Middle frontal gyrus (tissue), 1 donor: ENCODE measurements around the gene KRTAP9-7.
"Not testable (repeated sequence)": the region's sequence is repeated elsewhere in the genome, so short reads cannot be mapped to it uniquely, and the experiment has no call there.

Source experiments
- DNase-seq: peaks from one replicate; pipeline ENCODE4 v3.0.0-alpha.2; 2015; ENCODE audit warnings: low spot score; ENCODE audit errors: extremely low spot score

The KRTAP9-7 gene

GRCh38 chr17:41271323-41271722, 4.2 kb upstream of the KRTAP9-7 start:
- not testable (repeated sequence) for DNase-seq

- no peak for DNase-seq
These were observed 3.6 kb upstream of the KRTAP9-7 start for GRCh38 chr17:41271858-41272257.

GRCh38 chr17:41278176-41278955, 2.9 kb downstream of the KRTAP9-7 start:
- DNase-seq = no peak

- DNase-seq = no peak
These were observed 8.5 kb downstream of the KRTAP9-7 start for GRCh38 chr17:41284043-41284442.

GRCh38 chr17:41284546-41284945, 9.0 kb downstream of the KRTAP9-7 start:
- no peak for DNase-seq

GRCh38 chr17:41287050-41287449, 11.6 kb downstream of the KRTAP9-7 start:
- no peak for DNase-seq

- no peak for DNase-seq
These were observed 18.5 kb downstream of the KRTAP9-7 start for GRCh38 chr17:41294016-41294415.

- no peak for DNase-seq
These were observed 21.3 kb downstream of the KRTAP9-7 start for GRCh38 chr17:41296846-41297245.

GRCh38 chr17:41298458-41299135, 23.1 kb downstream of the KRTAP9-7 start:
- no peak for DNase-seq

- DNase-seq = no peak
These were observed 25.8 kb downstream of the KRTAP9-7 start for GRCh38 chr17:41301204-41301790.

GRCh38 chr17:41301916-41302901, 26.7 kb downstream of the KRTAP9-7 start, which contains the start of gene KRTAP29-1:
KRTAP29-1 (minus strand) TSS chr17:41302851; CDS start chr17:41302851, 0 bp downstream.
- no peak for DNase-seq

GRCh38 chr17:41302981-41303380, 27.5 kb downstream of the KRTAP9-7 start:
- DNase-seq = no peak

- no peak for DNase-seq
These were observed 28.6 kb downstream of the KRTAP9-7 start for GRCh38 chr17:41304091-41304490.

- no peak for DNase-seq
These were observed 32.1 kb downstream of the KRTAP9-7 start for GRCh38 chr17:41307647-41308046.

- DNase-seq = peak; percentile 6
These were observed 32.9 kb downstream of the KRTAP9-7 start for GRCh38 chr17:41308251-41308917.

GRCh38 chr17:41308918-41309359, 33.4 kb downstream of the KRTAP9-7 start, which contains the start of gene KRTAP16-1:
KRTAP16-1 (minus strand) TSS chr17:41309309; CDS start chr17:41309253, 56 bp downstream.
- DNase-seq = no peak

GRCh38 chr17:41311111-41311510, 35.6 kb downstream of the KRTAP9-7 start:
- DNase-seq = no peak

GRCh38 chr17:41315204-41315794, 39.8 kb downstream of the KRTAP9-7 start, which contains the start of gene KRTAP17-1:
KRTAP17-1 (minus strand) TSS chr17:41315710; CDS start chr17:41315650, 60 bp downstream.
- no peak for DNase-seq

GRCh38 chr17:41315814-41316445, 40.4 kb downstream of the KRTAP9-7 start:
- DNase-seq = no peak
